ENCODE data around the gene CRTC1.

CRTC1 gene

DNA sequence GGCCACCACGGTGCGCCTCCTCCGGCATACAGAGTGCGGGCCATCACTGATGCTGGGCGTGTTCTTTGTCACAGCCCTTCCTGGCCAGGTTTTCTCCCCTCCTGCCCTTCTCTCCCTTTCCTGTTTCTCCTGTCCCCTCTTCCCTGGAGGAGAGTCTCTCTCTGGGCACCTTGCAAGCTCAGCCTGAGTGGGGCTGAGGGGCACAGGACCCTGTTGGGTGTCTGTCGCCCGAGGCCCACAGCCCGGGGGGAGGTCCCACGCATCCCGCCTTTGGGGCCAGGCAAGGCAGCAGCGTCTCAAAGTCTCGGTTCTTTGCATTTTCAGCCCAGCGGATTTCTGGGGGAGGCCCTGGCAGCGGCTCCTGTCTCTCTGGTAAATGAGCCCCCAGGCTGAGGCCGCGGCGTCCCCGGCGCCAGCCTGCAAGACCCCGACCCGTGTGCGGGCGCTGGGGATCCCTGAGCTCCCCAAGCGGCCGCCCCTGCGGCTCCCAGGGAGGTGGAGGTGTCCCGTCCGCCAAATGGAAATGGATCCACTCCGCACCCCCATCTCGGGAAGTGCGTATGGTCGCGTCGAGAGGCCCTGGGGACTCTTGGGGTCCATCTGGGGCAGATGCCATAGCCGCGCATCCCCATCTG lies 60.4 kb downstream of the CRTC1 start:
- DNase-seq (ENCODE audit: low spot score) (no peak), FAIRE-seq (no peak)

DNA sequence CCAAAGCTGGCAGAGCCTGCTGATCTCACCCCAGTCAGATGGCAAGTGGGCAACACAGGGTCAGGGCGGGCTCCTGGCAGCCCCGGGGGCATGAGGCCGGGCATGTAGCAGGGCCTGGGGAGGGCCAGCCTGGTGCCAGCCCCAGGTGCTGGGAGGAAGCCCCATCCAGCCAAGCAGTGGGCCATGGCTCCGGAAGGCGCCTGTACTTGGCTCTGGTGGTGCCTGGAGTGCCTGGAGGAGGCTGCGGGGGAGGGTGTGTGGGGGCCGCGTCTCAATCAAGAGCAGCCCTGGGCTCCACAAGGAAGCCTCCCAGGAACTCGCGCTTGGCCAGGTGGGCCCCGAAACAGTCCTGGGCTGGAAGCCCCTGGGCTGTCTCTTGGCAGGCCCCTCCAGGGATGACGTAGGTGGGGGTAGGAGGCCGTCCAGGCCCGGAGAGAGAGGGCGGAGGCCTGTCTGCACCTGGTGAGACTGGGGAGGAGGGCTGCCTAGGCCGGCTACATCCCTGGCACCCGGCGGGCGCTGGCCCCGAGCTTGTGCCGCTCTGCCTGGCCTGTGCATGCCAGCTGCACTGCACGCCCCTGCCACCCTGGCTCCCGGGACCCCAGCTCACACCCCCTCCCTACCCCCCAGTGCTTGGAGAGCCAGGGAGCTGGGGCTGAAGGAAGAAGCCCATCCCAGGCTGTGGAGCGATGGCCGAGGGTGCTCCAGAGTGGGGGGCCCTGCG lies 61.7 kb downstream of the CRTC1 start:
- FAIRE-seq (no peak), DNase-seq (ENCODE audit: low spot score) (no peak)

DNA sequence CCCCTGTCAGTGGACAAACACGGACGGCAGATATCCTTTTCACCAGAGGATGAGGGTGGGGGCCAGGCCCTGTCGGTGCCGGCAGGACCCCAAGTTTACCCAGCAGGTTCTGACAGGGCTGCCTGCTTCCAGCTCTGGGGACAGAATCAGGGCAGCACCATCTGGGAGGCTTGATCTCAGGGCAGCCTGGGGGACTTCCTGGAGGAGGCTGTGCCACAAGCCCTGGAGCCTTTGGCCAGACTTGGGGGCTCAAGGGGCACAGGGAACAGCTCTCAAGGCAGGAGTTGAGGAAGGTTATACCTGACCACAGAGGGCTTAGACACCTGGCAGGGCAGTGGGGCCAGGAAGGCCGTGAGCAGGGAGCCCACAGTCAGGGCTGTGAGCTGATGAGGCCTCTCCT lies 62.5 kb downstream of the CRTC1 start:
- FAIRE-seq (no peak), DNase-seq (ENCODE audit: low spot score) (no peak)

DNA sequence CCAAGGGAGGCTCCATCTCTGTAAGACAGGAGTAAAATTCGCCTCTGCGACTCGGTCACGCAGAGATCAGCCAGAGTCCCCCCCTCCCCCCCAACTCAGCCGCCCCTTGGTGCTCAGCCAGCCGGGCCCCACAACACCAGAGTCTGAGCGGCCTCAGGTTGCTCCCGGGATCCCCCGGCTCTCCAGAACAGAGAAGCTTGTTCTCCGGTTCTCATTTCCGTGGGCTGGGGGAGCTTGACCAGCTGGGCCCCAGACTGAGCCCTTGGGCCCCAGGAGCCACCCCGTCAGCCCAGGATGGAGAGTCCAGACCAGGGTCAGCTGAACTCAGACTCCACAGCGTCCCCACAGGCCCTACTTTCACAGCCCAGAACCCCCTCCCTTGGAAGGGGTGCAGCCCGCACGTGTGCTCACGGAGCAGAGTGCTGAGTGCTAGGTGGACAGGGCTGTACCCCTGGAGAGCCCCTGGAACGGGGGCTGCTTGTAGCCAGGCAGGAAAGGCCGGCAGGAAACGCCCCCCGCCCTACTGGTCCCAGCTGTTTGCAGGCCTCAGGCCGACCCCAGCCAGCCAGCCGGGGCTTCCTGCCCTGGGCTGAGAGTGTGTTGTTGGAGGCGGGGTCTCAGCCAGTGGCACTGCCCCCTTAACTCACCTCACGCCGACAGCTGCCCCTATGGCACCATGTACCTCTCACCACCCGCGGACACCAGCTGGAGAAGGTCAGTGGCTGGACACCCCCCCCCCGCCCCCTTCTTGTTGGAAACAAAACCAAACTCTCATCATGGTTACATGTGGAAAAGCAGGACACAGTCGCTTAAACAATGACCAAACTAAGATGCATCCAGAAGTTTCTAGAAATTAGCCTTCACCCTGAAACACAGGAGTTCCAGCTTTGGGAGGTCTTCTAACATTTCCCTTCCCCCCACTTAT lies 63.2 kb downstream of the CRTC1 start:
- FAIRE-seq (no peak), DNase-seq (ENCODE audit: low spot score) (no peak)

DNA sequence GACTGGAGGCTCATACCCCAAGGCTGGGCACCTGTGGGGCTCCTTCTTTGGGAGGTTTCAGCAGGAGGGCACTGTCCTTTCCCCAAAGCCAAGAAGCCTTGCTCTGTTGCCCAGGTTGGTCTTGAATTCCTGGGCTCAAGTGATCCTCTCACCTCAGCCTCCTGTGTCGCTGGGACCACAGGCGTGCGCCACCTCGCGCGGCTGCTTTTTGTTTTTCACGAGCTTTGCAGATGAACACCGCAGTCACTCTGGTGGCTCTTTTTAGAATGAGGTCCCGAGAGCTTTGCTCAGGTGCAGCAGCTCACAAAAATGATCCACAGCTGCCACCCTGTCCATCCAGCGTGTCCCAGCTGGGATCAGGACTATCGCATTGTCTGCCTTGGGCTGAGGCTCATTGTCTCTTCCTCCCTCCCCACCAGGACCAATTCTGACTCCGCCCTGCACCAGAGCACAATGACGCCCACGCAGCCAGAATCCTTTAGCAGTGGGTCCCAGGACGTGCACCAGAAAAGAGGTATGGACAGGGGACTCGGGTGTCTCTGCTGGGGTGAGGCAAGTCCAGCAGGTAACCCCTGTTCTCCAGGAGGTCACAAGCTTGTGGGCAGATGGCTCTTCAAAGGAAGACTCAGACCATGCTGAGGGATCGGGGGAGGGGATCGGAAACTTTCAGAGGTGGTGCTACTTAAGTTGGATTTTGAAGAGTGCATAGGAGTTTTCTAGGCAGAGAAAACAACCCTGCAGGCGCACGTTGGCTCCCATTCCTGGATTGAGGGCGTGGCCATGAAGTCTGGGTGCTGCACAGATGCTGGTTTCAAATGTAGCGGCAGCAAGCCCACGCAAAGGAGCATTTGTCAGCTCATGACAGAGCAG lies 66.1 kb downstream of the CRTC1 start:
- no peak for FAIRE-seq
- DNase-seq (ENCODE audit: low spot score) = no peak

DNA sequence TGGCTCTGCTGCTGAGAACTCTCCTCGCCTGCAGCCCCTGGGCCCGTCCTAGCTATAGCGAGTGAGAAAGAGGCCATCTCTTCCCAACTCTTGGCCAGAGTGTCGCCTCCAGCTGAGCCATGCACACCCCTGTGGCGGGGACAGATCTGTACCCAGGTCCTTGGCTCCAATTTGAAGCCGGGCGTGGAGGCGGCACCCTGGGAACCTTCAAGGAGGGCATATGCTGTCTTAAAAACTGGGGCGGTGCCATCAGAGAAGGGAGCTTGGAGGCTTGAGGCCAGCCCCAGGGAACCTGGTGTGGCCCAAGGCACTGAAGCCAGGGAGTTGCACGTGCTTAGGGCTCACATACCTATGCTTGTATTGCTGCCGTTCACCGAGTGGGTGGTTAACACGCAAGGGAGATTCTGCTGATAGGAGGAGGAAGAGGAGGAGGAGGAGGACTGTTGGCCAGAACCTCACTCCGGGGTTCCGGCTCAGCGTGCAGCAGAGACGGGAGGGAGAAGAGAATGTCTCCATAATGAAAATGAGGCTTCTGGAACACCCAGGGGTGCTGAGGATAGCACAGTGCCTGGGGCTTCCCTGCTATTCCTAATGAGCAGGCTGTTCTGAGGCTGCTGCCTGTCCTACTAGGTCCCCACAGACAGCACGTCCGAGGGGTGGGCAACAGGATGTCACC lies 67.0 kb downstream of the CRTC1 start:
- DNase-seq (ENCODE audit: low spot score) = no peak
- no peak for FAIRE-seq

DNA sequence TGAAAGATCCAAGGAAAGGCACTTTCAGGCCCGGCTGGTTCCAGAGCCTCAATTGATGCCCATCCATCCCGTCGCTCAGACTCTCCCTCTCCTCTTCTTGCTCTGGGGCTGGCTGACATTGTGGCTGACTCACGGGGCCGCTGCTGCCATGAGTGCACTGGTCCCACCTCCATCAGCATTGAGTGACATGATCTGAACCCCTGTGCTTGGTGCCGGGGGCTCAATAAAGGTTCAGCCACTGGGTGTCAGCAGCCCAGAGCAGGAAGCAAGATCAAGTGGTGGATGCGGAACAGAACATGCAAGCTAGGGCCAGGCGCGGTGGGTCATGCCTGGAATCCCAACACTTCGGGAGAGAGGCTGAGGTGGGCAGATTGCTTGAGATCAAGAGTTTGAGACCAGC lies 68.1 kb downstream of the CRTC1 start:
- no peak for DNase-seq (ENCODE audit: low spot score)
- no peak for FAIRE-seq

DNA sequence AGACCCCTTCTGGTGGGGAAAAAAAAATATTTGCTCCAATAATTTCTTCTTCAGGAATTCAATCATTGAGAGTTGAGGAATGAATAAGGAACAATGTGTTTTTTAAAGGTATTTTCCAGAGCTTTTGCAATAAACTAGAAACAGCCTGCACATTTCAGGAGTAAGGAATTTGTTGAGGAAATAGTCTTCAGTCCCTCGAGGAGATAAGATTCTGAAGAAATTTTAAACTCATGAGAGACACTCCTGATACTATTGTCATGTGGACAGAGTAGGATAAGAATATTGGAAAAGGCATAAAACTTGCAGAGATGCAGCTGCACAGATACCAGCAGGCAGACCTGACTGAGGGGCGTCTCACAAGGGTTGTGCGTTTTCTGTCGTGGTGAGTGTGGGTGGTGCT lies 71.0 kb downstream of the CRTC1 start:
- no peak for FAIRE-seq

DNA sequence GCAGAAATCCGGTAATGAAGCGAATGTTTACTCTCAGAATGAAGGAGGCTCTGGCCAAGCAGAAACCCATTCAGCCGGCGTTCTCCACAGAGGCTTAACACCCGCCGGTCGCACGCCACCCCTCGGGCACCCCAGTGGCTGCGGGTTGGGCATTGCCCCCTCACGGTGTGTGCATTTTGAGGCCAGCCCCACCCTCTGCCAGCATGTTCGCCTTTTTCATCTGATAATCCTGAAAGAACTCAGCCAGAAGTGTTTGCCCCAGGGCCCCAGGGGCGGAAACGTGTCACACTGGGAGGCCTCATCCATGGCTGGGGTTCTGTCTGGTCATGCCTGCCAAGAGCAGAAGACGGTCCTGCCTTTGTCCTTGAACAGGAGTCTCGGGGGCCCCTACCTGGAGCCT lies 73.4 kb downstream of the CRTC1 start:
- DNase-seq (ENCODE audit: low spot score) = no peak
- no peak for FAIRE-seq

More for the DNA sequence above, 71.0 kb downstream of the CRTC1 start:
- no peak for DNase-seq (ENCODE audit: low spot score)

DNA sequence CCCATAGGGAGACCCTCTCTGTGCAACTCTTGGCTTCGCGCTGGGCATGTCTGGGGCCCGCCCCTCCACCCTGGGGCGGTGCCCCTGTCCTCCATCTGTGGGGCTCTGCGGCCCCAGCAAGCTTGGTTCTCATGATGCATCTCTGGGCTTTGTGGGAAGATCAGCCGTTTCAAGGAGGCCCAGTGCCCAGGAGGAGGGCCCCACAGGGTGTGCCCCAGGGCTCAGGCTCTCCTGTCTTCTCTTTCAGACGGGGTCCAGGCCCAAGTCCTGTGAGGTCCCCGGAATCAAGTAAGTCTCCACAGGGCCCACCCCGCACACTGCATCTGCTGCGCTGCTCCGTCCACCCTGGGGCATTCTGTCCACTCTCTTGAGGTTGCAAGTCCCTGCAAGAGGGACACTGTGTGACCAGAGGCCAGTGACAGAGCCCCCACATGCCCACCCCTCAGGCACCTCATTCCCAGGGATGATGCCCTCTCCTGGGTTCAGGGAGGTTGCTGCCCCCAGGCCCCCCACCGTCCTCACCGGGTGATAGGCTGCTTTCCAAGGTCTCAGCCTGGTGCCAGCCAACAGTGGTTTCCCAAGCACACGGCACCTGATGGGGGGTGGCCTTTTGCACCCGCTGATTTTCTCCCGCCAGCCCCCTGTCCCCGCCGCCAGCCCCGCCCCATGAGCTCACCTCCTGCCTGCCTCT lies 76.0 kb downstream of the CRTC1 start:
- FAIRE-seq = no peak

DNA sequence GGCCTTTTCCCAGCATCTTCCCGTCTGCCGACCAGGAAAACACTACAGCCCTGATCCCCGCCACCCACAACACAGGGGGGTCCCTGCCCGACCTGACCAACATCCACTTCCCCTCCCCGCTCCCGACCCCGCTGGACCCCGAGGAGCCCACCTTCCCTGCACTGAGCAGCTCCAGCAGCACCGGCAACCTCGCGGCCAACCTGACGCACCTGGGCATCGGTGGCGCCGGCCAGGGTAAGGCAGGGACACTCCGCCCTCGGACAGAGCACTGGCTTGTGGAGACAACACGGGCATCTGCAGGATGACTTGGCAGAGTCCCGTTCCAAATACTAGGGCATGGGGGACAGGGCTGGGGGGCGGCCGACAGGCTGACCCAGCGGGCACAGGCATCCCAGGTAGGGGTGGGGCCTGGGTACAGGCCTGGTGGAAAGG lies 76.5 kb downstream of the CRTC1 start:
- FAIRE-seq (no peak), DNase-seq (ENCODE audit: low spot score) (no peak)

More for the DNA sequence above, 76.0 kb downstream of the CRTC1 start:
- DNase-seq (ENCODE audit: low spot score) = no peak

DNA sequence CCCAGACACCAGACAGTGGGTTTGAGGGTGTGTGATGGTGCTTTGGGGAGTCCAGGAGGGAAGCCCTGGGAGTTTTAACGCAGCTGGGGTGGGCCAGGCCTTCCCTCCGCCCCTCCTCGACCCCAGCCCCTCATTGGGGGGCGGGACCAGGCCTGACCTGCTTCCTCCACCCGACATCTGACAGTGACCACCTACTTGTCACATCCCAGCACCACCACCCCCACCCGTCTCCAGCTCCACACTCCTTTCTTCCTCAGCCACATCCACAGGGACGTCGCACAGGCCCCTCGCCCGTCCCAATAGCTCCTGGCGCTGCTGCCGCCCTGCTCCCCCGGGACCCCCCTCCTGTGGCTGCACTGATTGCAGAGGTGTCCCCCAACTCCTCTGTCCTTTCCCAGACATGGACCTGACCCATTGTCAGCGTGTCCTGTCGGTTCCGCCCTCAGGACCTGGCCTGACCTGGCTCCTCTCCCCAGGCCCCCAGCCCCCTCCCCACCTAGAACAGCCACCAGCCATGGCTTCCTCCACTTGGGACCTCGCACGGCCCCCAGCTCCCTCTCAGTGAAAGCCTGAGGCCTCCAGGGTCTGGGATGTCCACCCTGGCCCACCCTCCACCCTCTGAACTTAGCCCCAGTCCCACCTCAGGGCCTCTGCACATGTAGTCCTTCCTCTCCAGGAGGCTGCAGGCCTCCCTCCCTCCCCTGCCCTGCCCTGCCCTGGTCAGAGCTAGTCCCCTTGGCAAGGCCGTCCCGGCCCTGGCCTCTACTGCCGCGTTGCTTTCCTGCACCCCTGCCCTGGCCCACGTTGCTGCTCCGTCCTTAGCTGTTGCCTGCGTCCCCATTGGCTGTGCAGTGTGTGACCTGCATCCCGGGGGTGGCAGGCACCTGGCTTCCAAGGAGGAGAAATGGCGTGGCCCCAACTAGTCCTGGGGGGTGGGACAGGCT lies 77.2 kb downstream of the CRTC1 start:
- FAIRE-seq (no peak), DNase-seq (ENCODE audit: low spot score) (no peak)

DNA sequence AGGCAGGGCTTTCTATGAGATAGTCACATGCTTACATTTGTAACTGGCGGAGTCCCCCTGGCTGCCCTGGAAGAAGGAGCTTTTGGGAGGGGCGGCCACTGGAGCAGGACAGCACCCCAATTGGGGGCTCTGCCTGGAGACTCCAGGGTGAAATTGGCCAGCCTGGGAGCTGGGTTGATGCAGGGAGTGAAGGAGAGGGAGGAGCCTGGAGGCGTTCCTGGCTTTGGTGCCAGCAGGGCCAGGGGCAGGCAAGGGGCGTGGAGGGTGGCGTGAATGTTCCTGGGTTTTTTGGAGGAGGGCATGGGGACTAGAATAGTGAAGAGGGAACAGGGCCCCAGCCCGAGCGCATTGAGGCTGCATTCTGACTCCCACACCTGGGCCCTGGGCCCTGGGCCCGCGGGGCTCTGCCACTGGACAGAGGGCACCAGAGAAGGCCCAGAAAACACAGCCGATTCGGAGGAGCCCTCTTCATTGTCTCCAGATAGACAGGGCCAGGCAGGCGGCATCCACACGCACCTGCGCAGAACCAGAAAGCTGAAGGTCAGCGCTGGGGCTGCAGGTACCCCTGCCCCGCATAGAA lies 78.1 kb downstream of the CRTC1 start:
- no peak for FAIRE-seq
- DNase-seq (ENCODE audit: low spot score) = no peak

DNA sequence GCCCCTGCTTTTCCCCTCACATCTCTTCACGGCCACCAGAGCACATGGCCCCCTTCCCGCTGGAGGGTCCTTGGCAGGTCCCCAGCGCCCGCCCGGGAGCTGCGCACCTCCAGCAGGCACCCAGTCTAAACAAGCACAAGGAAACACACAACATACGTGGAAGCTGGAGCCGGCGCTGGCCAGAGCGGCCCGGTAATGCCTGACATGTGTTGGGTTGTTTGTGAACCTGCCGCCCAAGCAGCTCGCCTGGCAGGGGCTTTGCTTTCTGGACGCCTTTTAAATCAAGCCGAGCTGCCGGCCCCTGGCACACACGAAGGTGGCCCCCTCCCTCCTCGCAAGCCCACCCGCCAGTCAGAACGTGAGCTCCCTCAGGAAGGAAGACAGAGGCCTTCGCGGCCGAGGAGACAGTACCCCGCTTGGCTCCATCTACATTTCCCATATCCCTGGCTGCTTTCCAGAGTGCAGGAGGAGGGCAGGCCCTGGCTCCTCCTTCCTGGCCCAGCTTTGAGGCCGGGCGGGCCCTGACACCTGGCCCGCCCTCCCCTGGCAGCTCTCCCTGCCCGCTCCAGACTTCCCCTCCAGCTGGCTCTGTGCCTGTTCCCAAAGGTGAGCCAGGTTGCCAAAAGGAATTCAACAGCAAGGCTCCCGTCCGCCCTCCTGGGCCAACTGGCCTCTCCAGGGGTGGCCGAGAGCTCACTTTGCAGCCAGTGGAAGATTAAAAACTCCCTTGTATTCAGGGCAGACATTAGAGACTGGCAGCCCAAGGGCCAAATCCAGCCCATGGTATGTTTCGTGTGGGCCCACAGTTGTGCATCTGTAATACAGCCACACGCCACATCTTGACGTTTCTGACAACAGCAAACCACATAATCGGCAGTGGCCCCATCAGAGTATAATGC lies 78.9 kb downstream of the CRTC1 start:
- DNase-seq (ENCODE audit: low spot score) (no peak), FAIRE-seq (no peak)

DNA sequence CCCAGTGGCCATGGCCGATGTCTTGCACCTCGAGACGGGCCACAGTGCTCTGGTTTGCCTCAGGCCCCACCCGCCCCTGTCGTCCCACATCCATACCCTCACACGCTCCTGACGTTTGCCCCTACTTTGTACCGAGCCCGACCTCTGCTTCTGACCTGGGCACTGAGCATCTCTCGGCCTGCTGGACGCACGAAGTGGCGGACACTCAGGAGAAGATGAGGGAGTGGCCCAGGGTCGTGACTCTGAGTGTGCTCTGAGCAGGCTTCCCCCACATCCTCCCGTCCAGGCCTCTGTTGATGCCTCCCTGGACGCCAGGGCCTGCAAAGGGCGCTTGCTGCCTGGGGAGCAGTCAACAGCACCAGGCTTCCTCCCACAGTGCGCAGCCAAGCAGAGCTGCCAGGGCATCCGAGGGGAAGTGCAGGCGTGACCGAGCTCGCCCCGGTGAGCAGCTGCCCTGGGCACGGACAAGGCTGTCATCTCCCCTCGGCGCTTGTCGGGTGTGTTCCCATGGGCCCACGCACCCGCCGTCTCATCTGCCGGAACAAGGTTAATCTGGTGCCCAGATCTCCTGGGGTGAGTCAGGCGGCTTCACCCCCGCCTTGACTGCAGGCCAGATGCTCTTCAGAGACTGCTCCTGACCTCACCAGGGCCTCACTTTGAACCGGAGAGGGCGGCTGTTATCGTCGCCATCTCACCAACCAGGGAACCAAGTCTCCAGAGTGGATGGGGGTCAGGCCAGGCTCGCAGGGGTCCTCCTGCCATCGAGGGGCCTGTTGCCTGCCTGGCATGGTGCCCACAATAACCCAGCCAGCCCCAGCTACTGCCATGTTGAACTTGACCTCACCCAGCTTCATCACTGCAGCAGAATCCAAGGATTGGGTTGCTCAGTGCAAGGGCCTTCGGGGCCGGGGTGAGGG lies 80.5 kb downstream of the CRTC1 start:
- FAIRE-seq = peak; percentile 88
- DNase-seq (ENCODE audit: low spot score) = peak; percentile 89

DNA sequence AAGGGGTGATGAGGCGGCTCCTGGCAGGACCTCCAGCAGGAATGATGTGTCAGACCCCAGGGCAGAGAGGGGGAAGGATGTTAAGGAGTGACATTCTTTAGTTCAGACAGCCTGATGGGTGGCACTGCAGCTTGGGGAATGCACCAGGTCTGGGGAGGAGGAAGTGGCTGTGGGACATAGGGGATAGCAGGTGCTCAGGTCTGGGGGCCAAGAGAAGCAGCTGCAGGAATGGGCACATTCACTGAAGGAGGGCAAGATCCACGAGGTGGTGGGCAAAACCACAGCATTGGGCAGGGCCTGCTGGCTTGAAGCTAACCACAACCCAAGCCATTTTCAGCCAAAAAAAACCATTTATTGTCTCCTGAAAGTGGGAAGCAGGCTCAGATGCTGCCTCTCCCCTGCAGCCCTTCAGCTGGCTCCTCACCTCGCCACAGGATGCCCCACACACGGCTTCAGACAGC lies 81.1 kb downstream of the CRTC1 start:
- DNase-seq (ENCODE audit: low spot score) (peak; percentile 57), FAIRE-seq (no peak)

All from RCC 7860 (cell line).